Suprapubic skin (tissue), 4 donors: Measurements from ENCODE around the gene EHD4. TPM values are rescaled to one million over a fixed set of nuclear protein-coding genes. Genes with fewer than 3 reads are reported as not detected.

Source experiments
- DNase-seq, 2 donors: peaks; one replicate each; pipeline ENCODE4 v3.0.0-alpha.2; 2019; ENCODE audit warnings: low spot score in 2 of 2
- H3K27ac ChIP-seq: fragments of 200-600 bp; sonication (generic); one replicate; pipeline ENCODE4 v1.5.1; 2019
- H3K27me3 ChIP-seq: fragments of 200-600 bp; sonication (generic); one replicate; pipeline ENCODE4 v1.5.1; 2019
- H3K36me3 ChIP-seq: fragments of 200-600 bp; sonication (generic); one replicate; pipeline ENCODE4 v1.5.1; 2019
- H3K4me1 ChIP-seq: fragments of 200-600 bp; sonication (generic); one replicate; pipeline ENCODE4 v1.5.1; 2019
- H3K4me3 ChIP-seq: fragments of 200-600 bp; sonication (generic); one replicate; pipeline ENCODE4 v1.5.1; 2019; ENCODE audit warnings: mild to moderate bottlenecking
- H3K9me3 ChIP-seq: fragments of 200-600 bp; sonication (generic); one replicate; pipeline ENCODE4 v1.5.1; 2019
- EP300 ChIP-seq: sonication (generic); formaldehyde crosslinking; IDR thresholded peaks from one replicate; pipeline ENCODE4 v1.6.1; 2017; ENCODE audit warnings: antibody characterized with exemption
- POLR2A ChIP-seq, 2 donors: fragments of 450-650 bp; IDR thresholded peaks; one replicate each; pipeline ENCODE4 v1.6.1; 2017; ENCODE audit warnings: antibody characterized with exemption in 2 of 2, mild to moderate bottlenecking in 2 of 2, moderate library complexity in 2 of 2
- POLR2AphosphoS5 ChIP-seq, 3 donors: sonication (generic); formaldehyde crosslinking; IDR thresholded peaks; one replicate each; pipeline ENCODE4 v1.6.1; 2017; ENCODE audit warnings: antibody characterized with exemption in 3 of 3
- WGBS: methylation state at CpG from one replicate; pipeline ENCODE4 v1.1.5; 2018; 5-methylcytosine and 5-hydroxymethylcytosine counted together
- total RNA-seq, 4 donors: library from RNA; depleted of rRNA; stranded (reverse); fragments of >200 nt; gene quantifications; one replicate each; pipeline ENCODE4 v1.1.0, GENCODE V29; 2016
- TF ChIP-seq, protein P1 (sequence below), 2 donors: fragments of 200-600 bp in 1 of 2; fragments of 450-650 bp in 1 of 2; sonication (generic) in 1 of 2; IDR thresholded peaks; one replicate each; pipeline ENCODE4 v1.5.1; 2016 to 2019; ENCODE audit warnings: antibody characterized with exemption in 2 of 2, mild to moderate bottlenecking in 1 of 2, moderate library complexity in 1 of 2

Gene EHD4
- total RNA-seq, 4 donors from 2014 or later: 16.0 to 31.4 (median 20.9) TPM

DNA sequence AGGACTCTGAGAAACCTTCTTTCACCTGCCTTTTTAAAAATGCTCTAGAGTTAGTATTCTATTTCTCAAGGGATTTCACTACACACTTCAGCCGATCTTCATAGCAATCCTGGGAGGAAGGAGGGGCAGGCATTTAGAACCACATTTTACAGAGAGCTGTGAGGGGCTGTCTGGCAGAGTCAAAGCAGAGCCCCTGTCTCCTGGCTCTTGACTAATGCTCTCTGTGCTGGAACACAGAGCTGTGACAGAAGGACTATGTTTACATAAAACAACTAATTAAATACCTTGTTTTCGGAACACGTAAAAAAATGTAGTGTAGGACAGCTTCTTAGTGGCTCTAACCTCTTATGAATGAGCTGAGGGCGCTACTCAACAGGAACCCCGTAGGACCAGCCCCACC is 70.9 kb downstream of the EHD4 start:
- no peak for TF ChIP-seq POLR2AphosphoS5 (IDR thresholded peaks at IDR 0.05)
- TF ChIP-seq, protein P1, sequence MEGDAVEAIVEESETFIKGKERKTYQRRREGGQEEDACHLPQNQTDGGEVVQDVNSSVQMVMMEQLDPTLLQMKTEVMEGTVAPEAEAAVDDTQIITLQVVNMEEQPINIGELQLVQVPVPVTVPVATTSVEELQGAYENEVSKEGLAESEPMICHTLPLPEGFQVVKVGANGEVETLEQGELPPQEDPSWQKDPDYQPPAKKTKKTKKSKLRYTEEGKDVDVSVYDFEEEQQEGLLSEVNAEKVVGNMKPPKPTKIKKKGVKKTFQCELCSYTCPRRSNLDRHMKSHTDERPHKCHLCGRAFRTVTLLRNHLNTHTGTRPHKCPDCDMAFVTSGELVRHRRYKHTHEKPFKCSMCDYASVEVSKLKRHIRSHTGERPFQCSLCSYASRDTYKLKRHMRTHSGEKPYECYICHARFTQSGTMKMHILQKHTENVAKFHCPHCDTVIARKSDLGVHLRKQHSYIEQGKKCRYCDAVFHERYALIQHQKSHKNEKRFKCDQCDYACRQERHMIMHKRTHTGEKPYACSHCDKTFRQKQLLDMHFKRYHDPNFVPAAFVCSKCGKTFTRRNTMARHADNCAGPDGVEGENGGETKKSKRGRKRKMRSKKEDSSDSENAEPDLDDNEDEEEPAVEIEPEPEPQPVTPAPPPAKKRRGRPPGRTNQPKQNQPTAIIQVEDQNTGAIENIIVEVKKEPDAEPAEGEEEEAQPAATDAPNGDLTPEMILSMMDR (IDR thresholded peaks at IDR 0.05): no peak
- no peak for TF ChIP-seq POLR2A (IDR thresholded peaks at IDR 0.05)
- no peak for TF ChIP-seq EP300
- Histone ChIP-seq H3K4me1 (peaks cover 12% of the 10 kb centered on the region), H3K36me3 (peaks cover 53% of the 10 kb centered on the region), H3K9me3 (no peaks in the 10 kb centered on the region), H3K27ac (no peak overlapping the region), H3K27me3 (no peaks in the 10 kb centered on the region), H3K4me3 (no peak overlapping the region)
- no peak for DNase-seq
- WGBS: 81% methylated on average over 5 of the region's 5 CpGs

- Histone ChIP-seq H3K9me3 (no peaks in the 10 kb centered on the region), H3K27ac (no peak overlapping the region), H3K36me3 (peaks cover 46% of the 10 kb centered on the region), H3K27me3 (no peaks in the 10 kb centered on the region), H3K4me1 (peaks cover 12% of the 10 kb centered on the region), H3K4me3 (no peak overlapping the region)
- 91% methylated on average over 25 of the region's 36 CpGs for WGBS
- DNase-seq: no peak
- TF ChIP-seq EP300 (no peak), POLR2A (IDR thresholded peaks at IDR 0.05) (no peak), POLR2AphosphoS5 (IDR thresholded peaks at IDR 0.05) (no peak)
- TF ChIP-seq, protein P1 (IDR thresholded peaks at IDR 0.05): no peak
Observed at GRCh38 chr15:41900526-41901380, 71.6 kb downstream of the EHD4 start.

DNA sequence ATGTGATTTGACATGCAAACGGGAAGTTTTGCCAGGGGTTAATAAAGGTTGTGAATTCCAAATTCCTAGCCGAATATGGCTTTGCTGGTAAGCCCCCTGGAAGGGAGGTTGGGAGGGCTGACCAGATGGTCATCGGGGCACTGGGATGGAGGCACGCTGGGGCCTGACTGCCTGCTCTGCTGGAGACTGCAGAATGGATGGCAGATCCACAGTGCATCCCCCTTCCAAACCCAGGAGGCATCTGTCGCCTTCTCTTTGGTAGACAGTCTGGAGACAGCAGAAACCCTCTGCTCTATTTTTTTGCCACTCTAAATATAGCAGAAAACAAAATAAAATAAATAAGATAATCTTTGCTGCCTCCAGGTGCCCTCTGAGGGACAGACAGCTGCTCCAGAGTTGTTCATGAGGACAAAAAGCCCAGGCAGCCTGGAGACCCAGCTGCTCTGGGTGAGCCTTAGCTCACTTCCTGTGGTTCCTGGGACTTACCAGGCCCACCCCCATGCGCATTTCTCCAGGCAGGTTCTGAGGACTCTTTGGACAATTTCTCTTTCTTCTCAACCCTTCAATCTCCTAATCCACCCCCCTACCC is 72.4 kb downstream of the EHD4 start:
- H3K36me3 ChIP-seq: peaks cover 39% of the 10 kb centered on the region

DNA sequence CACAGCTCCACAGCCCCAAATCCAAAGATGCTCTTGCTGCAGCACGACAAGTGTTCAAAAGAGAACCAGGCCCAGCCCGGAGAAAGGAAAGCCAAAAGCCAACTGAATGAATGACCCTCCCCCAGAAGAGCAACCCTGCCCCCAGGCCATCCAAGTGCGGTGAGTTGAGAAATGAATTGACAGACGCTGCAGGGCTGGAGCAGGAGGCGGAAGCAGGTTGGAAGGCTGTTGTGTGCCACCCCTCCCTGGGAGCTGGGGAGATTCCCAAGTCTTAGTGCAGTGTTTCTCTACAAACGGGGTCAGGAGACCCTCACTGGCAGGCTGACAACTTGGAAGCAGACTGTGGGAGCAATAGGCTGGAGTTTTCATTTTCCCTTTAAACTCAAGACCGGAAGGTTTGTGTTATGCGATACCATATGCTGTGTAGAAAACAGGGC is 75.0 kb downstream of the EHD4 start:
- Histone ChIP-seq H3K36me3 (peaks cover 32% of the 10 kb centered on the region), H3K4me3 (no peak overlapping the region), H3K4me1 (peaks cover 26% of the 10 kb centered on the region), H3K9me3 (no peaks in the 10 kb centered on the region), H3K27me3 (no peaks in the 10 kb centered on the region), H3K27ac (no peak overlapping the region)
- peak in 1 of 2 donors; percentile 71 for DNase-seq
- TF ChIP-seq POLR2A (IDR thresholded peaks at IDR 0.05): no peak
- no peak for TF ChIP-seq POLR2AphosphoS5 (IDR thresholded peaks at IDR 0.05)
- TF ChIP-seq, protein P1 (IDR thresholded peaks at IDR 0.05): no peak
- no peak for TF ChIP-seq EP300
- 78% methylated on average over 8 of the region's 8 CpGs for WGBS

More for the DNA sequence above, 72.4 kb downstream of the EHD4 start:
- Histone ChIP-seq H3K4me3 (no peak overlapping the region), H3K4me1 (peaks cover 12% of the 10 kb centered on the region), H3K27me3 (no peaks in the 10 kb centered on the region), H3K27ac (no peak overlapping the region), H3K9me3 (no peaks in the 10 kb centered on the region)
- no peak for TF ChIP-seq EP300
- TF ChIP-seq, protein P1 (IDR thresholded peaks at IDR 0.05): no peak
- no peak for TF ChIP-seq POLR2AphosphoS5 (IDR thresholded peaks at IDR 0.05)
- no peak for TF ChIP-seq POLR2A (IDR thresholded peaks at IDR 0.05)
- 86% methylated on average over 6 of the region's 6 CpGs for WGBS
- no peak for DNase-seq

- no peak overlapping the region for H3K27ac ChIP-seq
- H3K4me1 ChIP-seq: peaks cover 26% of the 10 kb centered on the region
- H3K36me3 ChIP-seq: peaks cover 32% of the 10 kb centered on the region
- H3K4me3 ChIP-seq: no peak overlapping the region
- no peak for DNase-seq
- no peak for TF ChIP-seq EP300
- TF ChIP-seq POLR2A (IDR thresholded peaks at IDR 0.05): no peak
- no peak for TF ChIP-seq POLR2AphosphoS5 (IDR thresholded peaks at IDR 0.05)
- TF ChIP-seq, protein P1 (IDR thresholded peaks at IDR 0.05): no peak
- WGBS: 84% methylated on average over 6 of the region's 6 CpGs
- H3K9me3 ChIP-seq: no peaks in the 10 kb centered on the region
- H3K27me3 ChIP-seq: no peaks in the 10 kb centered on the region
Observed at GRCh38 chr15:41896566-41896965, 75.8 kb downstream of the EHD4 start.
